ENCODE data around the gene EBPL.
"Not testable (repeated sequence)": the region's sequence is repeated elsewhere in the genome, so short reads cannot be mapped to it uniquely, and the experiment has no call there.

The EBPL gene

GRCh38 chr13:49690995-49691784 is at the start of gene EBPL:
Gene EBPL (minus strand): TSS chr13:49691486. CDS start chr13:49691424, 62 bp downstream.
- peak; percentile 65 for DNase-seq (ENCODE audit: low read depth, low spot score)

- no peak for DNase-seq (ENCODE audit: low read depth, low spot score)
These were observed 49.6 kb upstream of the EBPL start for GRCh38 chr13:49740870-49741269.

GRCh38 chr13:49739498-49740187 is 48.4 kb upstream of the EBPL start:
- no peak for DNase-seq (ENCODE audit: low read depth, low spot score)

- DNase-seq (ENCODE audit: low read depth, low spot score): no peak
These were observed 42.1 kb upstream of the EBPL start for GRCh38 chr13:49733181-49733951.

- peak; percentile 9 for DNase-seq (ENCODE audit: low read depth, low spot score)
These were observed 40.5 kb upstream of the EBPL start for GRCh38 chr13:49731766-49732165.

GRCh38 chr13:49716615-49717014 is 25.3 kb upstream of the EBPL start:
- DNase-seq (ENCODE audit: low read depth, low spot score): no peak

GRCh38 chr13:49714757-49715156 is 23.5 kb upstream of the EBPL start:
- DNase-seq (ENCODE audit: low read depth, low spot score): no peak

- DNase-seq (ENCODE audit: low read depth, low spot score): no peak
These were observed 20.1 kb upstream of the EBPL start for GRCh38 chr13:49711218-49711863.

- not testable (repeated sequence) for DNase-seq (ENCODE audit: low read depth, low spot score)
These were observed 13.0 kb upstream of the EBPL start for GRCh38 chr13:49704264-49704663.

- DNase-seq (ENCODE audit: low read depth, low spot score): no peak
These were observed 10.2 kb upstream of the EBPL start for GRCh38 chr13:49701491-49701890.

GRCh38 chr13:49697468-49697867 is 6.2 kb upstream of the EBPL start:
- DNase-seq (ENCODE audit: low read depth, low spot score): no peak

GRCh38 chr13:49694446-49694845 is 3.2 kb upstream of the EBPL start:
- no peak for DNase-seq (ENCODE audit: low read depth, low spot score)

GRCh38 chr13:49693877-49694276 is 2.6 kb upstream of the EBPL start:
- DNase-seq (ENCODE audit: low read depth, low spot score): no peak

GRCh38 chr13:49693191-49693733 is 2.0 kb upstream of the EBPL start:
- DNase-seq (ENCODE audit: low read depth, low spot score): no peak

GRCh38 chr13:49690133-49690994 is 922 bp downstream of the EBPL start:
- no peak for DNase-seq (ENCODE audit: low read depth, low spot score)

GRCh38 chr13:49683489-49683888 is 7.8 kb downstream of the EBPL start:
- no peak for DNase-seq (ENCODE audit: low read depth, low spot score)

- no peak for DNase-seq (ENCODE audit: low read depth, low spot score)
These were observed 9.3 kb downstream of the EBPL start for GRCh38 chr13:49681842-49682435.

GRCh38 chr13:49679246-49679645 is 12.0 kb downstream of the EBPL start:
- DNase-seq (ENCODE audit: low read depth, low spot score): no peak

GRCh38 chr13:49678191-49678914 is 12.9 kb downstream of the EBPL start:
- no peak for DNase-seq (ENCODE audit: low read depth, low spot score)

All from smooth muscle cell of the brain vasculature (primary cell).